VCaP (cell line): ENCODE data around the gene JPH3.

Experiments used
- H3K27ac ChIP-seq: fragments of 450-650 bp; 2 replicates; pipeline ENCODE4 v1.5.1; 2017
- TF ChIP-seq, protein P1 (sequence below): fragments of 450-650 bp; conservative IDR thresholded peaks from 2 replicates; pipeline ENCODE4 v1.5.1; 2017; ENCODE audit warnings: mild to moderate bottlenecking, moderate library complexity

JPH3 gene

DNA sequence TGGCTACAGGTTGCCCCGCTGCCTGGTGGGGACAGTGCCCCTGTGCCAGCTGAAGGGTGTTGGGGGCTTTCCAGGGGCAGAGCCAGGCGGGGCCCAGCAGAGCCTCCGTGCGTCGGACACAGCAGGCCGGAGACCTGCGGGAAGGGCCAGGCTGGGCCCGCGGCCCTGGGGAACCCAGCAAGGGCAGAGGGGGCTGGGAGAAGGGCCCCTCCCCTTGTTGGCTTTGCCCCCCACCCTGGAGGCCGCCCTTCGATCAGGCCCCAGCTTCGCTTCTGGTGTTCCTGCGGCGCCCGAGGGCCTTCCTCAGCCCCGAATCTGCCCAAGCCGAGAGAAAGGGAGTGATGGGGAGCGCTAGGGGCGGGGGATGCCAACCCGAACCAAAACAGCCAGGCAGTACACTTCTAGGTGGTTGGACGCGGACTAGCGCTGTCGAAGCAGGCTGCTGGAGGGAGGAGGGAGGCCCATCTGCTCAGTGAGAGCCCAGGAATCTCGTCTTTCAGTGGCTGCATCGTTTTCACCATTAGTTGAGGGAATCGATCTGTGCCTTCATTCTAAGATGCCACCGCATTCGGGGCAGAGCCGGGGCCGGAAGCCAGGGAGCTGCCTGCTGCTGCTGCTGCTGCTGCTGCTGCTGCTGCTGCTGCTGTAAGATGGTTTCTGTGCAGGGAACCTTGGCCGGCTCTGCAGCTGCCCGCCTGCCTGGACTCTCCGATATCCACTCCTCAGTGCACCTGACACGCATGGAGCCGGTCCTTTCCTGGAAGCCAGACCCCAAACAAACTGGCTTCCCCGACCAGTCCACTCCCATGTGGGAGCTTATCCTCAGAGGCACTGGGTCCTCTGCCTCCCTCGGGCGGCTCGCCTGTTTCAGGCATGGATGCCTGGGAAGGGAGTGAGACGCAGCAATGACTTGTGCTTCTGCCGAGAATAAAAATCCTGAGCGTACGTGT is 1.7 kb downstream of the JPH3 start:
- H3K27ac ChIP-seq, result no peak overlapping the region
- TF ChIP-seq, protein P1, sequence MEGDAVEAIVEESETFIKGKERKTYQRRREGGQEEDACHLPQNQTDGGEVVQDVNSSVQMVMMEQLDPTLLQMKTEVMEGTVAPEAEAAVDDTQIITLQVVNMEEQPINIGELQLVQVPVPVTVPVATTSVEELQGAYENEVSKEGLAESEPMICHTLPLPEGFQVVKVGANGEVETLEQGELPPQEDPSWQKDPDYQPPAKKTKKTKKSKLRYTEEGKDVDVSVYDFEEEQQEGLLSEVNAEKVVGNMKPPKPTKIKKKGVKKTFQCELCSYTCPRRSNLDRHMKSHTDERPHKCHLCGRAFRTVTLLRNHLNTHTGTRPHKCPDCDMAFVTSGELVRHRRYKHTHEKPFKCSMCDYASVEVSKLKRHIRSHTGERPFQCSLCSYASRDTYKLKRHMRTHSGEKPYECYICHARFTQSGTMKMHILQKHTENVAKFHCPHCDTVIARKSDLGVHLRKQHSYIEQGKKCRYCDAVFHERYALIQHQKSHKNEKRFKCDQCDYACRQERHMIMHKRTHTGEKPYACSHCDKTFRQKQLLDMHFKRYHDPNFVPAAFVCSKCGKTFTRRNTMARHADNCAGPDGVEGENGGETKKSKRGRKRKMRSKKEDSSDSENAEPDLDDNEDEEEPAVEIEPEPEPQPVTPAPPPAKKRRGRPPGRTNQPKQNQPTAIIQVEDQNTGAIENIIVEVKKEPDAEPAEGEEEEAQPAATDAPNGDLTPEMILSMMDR, result no peak

DNA sequence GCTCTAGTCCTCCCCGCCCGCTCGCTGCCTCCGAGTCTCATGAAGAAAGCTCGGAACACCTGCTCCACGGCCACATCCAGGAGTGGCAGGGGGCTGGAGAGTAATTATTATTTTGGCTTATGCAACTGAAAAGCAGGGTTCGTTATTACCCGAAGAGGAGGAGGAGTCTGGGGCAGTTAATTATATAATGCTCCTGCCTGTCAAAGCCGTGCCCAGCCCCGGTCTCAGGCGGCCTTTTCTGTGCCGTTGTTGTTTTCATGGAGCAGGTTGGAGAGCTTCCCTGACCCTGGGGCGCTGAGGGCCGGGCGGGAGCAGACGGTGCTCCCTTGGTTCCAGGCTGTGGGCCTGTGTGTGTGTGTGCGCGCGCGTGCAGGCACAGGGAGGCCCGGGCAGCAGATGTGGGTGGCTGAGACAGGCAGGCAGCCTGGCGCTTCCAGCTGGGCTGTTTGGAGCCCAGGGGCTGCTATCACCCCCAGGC is 2.4 kb downstream of the JPH3 start:
- no peak overlapping the region for H3K27ac ChIP-seq

DNA sequence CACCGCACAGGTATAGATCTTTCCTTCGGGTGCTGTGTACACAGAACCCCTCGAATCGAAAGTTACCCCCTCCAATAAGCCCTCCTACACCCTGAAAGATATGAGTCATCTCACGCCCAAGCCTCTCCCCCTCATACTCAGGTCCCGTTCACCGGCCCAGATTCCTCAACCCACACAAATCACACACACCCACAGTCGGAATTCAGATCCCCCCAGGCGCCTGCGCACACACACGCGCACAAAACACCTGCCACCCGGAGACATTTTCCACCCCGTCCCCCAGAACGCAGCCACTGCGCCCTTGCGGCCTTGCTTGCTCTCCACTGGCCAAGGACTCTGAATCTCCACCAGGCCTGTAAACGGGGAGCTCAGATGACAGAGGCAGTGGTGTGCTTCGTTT is 4.9 kb downstream of the JPH3 start:
- no peak overlapping the region for H3K27ac ChIP-seq
- TF ChIP-seq, protein P1, result no peak

More for the DNA sequence above, 2.4 kb downstream of the JPH3 start:
- TF ChIP-seq, protein P1, result no peak

DNA sequence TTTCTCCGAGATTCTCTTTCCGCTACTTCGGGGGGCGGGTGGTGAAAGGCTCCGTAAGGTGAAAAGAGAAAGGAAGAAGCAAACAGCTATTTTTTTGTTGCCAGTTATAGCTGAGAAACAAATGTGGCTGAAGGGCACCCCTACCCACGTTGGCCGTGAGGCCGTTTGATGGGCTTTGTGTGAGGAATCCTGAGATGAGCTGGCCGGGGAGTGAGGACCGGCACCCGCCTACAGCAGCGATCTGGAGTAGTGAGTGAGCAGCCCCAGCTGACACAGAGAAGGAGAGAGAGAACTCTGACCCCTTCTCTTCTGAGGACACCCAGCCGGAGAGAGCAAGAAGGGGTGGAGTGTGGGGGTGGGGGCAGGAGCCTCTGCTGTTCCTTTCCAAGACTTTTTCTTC is 5.6 kb downstream of the JPH3 start:
- TF ChIP-seq, protein P1, result no peak

DNA sequence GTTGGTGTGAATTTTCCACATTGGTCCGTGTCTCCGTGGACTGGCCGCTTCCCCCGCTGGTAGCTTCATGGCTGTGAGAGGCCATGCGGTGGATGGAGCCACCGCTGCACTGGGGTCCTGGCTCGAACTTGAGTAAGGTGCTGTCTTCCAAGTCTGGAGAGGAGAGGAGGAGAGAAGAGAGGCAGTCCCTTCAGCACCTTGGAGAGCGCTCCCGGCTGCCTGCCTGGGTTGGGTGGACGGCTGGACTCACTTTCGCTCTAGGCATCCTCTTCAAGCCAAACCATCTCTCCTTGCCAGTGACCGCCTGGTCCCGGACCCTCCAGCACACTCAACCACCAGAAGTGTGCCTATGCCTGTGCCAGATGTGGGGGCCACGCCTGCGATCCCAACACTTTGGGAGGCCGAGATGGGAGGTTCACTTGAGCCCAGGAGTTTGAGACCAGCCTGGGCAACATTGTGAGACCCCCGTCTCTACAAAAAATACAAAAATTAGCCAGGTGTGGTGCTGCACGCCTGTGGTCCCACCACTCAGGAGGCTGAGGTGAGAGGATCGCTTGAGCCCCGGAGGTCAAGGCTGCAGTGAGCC is 6.2 kb downstream of the JPH3 start:
- H3K27ac ChIP-seq, result no peak overlapping the region
- TF ChIP-seq, protein P1, result no peak

More for the DNA sequence above, 5.6 kb downstream of the JPH3 start:
- H3K27ac ChIP-seq, result no peak overlapping the region

DNA sequence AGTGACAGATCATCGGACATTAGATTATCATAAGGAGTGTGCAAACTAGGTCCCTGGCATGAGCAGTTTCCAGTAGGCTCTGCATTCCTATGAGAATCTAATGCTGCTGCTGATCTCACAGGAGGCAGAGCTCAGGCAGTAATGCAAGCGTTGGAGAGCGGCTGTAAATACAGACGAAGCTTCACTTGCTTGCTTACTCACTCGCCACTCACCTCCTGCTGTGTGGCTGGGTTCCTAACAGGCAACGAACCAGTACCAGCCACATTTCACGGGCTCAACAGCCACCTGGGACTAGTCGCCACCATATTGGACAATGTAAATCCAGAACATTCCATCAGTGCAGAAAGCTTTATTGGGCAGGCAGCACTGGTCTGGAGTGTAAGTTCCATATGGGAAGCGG is 7.7 kb downstream of the JPH3 start:
- H3K27ac ChIP-seq, result no peak overlapping the region
- TF ChIP-seq, protein P1, result no peak

DNA sequence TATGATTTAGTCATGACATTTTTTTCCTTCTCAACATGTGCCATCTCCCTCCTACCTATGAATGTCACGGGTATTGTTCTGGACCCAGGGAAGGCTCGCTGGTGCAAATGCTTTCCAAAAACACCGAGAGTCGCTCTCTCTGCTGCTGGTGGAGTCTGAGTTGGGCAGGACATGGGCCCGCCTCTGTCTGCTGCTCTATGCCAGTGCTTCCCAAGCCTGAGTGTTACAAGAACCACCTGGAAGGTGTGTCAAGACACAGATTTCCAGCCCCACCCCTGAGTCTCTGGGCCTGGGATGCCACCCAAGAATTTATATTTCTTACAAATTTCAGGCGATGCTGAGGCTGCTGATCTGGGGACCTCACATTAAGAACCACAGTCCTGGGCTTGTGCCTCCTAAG is 9.1 kb downstream of the JPH3 start:
- no peak overlapping the region for H3K27ac ChIP-seq
- TF ChIP-seq, protein P1, result no peak
